GM06990 (cell line): ENCODE data around the gene SACM1L.

Experiments
- DNase-seq: peaks from one replicate; pipeline ENCODE4 v3.0.0-alpha.2; 2011; ENCODE audit not compliant: insufficient read length; ENCODE audit errors: extremely low read depth
- H3K27me3 ChIP-seq: replicated peaks from 2 replicates; pipeline ENCODE4 v1.6.0; 2011; ENCODE audit warnings: low read length; ENCODE audit not compliant: control insufficient read depth, insufficient read depth
- H3K36me3 ChIP-seq: 2 replicates; pipeline ENCODE4 v1.5.1; 2011; ENCODE audit warnings: low read length; ENCODE audit not compliant: control insufficient read depth, insufficient read depth
- H3K4me3 ChIP-seq: replicated peaks from 2 replicates; pipeline ENCODE4 v1.5.1; 2011; ENCODE audit warnings: low read depth, mild to moderate bottlenecking, control low read depth, low read length
- CTCF ChIP-seq: IDR thresholded peaks from 2 replicates; pipeline ENCODE4 v1.5.1; 2011; ENCODE audit warnings: low read length, control low read depth, mild to moderate bottlenecking, inconsistent platforms; ENCODE audit not compliant: insufficient read depth, poor library complexity, severe bottlenecking

Gene SACM1L

GRCh38 chr3:45654397-45654944, 34.7 kb upstream of the SACM1L start:
- TF ChIP-seq CTCF, result no peak
- no peaks in the 10 kb centered on the region; the same call in 1 of the 2 replicates for H3K36me3 ChIP-seq
- no peak for DNase-seq
- no peak overlapping the region for H3K4me3 ChIP-seq
- H3K27me3 ChIP-seq, result no peaks in the 10 kb centered on the region

GRCh38 chr3:45655906-45656305, 33.3 kb upstream of the SACM1L start:
- Histone ChIP-seq H3K36me3 (no peaks in the 10 kb centered on the region; the same call in 1 of the 2 replicates), H3K27me3 (no peaks in the 10 kb centered on the region), H3K4me3 (no peak overlapping the region)
- no peak for TF ChIP-seq CTCF
- no peak for DNase-seq

GRCh38 chr3:45656575-45657363, 32.4 kb upstream of the SACM1L start:
- Histone ChIP-seq H3K36me3 (no peaks in the 10 kb centered on the region; the same call in 1 of the 2 replicates), H3K27me3 (no peaks in the 10 kb centered on the region), H3K4me3 (no peak overlapping the region)
- TF ChIP-seq CTCF, result peak; percentile 90
- DNase-seq, result peak; percentile 70

- Histone ChIP-seq H3K27me3 (no peaks in the 10 kb centered on the region), H3K36me3 (no peaks in the 10 kb centered on the region; the same call in 1 of the 2 replicates), H3K4me3 (no peak overlapping the region)
- TF ChIP-seq CTCF, result no peak
- DNase-seq, result peak; percentile 45
Observed at GRCh38 chr3:45657853-45658252, 31.3 kb upstream of the SACM1L start.

- Histone ChIP-seq H3K36me3 (no peaks in the 10 kb centered on the region; the same call in 1 of the 2 replicates), H3K27me3 (no peaks in the 10 kb centered on the region), H3K4me3 (no peak overlapping the region)
- DNase-seq, result no peak
- TF ChIP-seq CTCF, result peak; percentile 98
Observed at GRCh38 chr3:45659661-45660566, 29.3 kb upstream of the SACM1L start.
